WTC11 (cell line): ENCODE results near the gene CCDC77. TPM values are rescaled to one million over a fixed set of nuclear protein-coding genes. Genes with fewer than 3 reads are reported as not detected.

Source experiments
- ATF1 ChIP-seq: sonication (generic); formaldehyde crosslinking; IDR thresholded peaks from 2 replicates; pipeline ENCODE4 v1.8.1; 2023; ENCODE audit warnings: mild to moderate bottlenecking, moderate library complexity, missing genetic modification reagents
- CREB1 ChIP-seq: sonication (generic); formaldehyde crosslinking; IDR thresholded peaks from 2 replicates; pipeline ENCODE4 v1.8.0; 2023; ENCODE audit warnings: mild to moderate bottlenecking, missing genetic modification reagents
- ESRRA ChIP-seq: sonication (generic); formaldehyde crosslinking; IDR thresholded peaks from 2 replicates; pipeline ENCODE4 v1.8.1; 2022; ENCODE audit warnings: mild to moderate bottlenecking, missing genetic modification reagents, borderline replicate concordance
- ETV6 ChIP-seq: sonication (generic); formaldehyde crosslinking; IDR thresholded peaks from 2 replicates; pipeline ENCODE4 v1.8.1; 2022; ENCODE audit warnings: mild to moderate bottlenecking, missing genetic modification reagents
- FOXJ3 ChIP-seq: sonication (generic); formaldehyde crosslinking; IDR thresholded peaks from 2 replicates; pipeline ENCODE4 v1.9.0; 2021; ENCODE audit warnings: missing genetic modification reagents, mild to moderate bottlenecking, borderline replicate concordance
- FOXP1 ChIP-seq: sonication (generic); formaldehyde crosslinking; IDR thresholded peaks from 2 replicates; pipeline ENCODE4 v1.8.0; 2022; ENCODE audit warnings: missing genetic modification reagents, mild to moderate bottlenecking, moderate library complexity, borderline replicate concordance
- GRHL2 ChIP-seq: fragments of 250-450 bp; sonication (Bioruptor Pico); IDR thresholded peaks from 2 replicates; pipeline ENCODE4 v1.8.0; 2022; ENCODE audit warnings: mild to moderate bottlenecking, moderate library complexity; ENCODE audit not compliant: insufficient replicate concordance, severe bottlenecking
- JAZF1 ChIP-seq: fragments of 250-450 bp; sonication (Bioruptor Pico); IDR thresholded peaks from 2 replicates; pipeline ENCODE4 v1.9.0; 2021; ENCODE audit warnings: moderate library complexity, mild to moderate bottlenecking, inconsistent platforms
- JUN ChIP-seq: sonication (generic); formaldehyde crosslinking; IDR thresholded peaks from 2 replicates; pipeline ENCODE4 v1.8.0; 2023; ENCODE audit warnings: mild to moderate bottlenecking, missing genetic modification reagents
- NFATC4 ChIP-seq: fragments of 250-450 bp; sonication (Bioruptor Pico); IDR thresholded peaks from 2 replicates; pipeline ENCODE4 v1.9.0; 2021; ENCODE audit warnings: mild to moderate bottlenecking
- NR1H2 ChIP-seq: sonication (generic); formaldehyde crosslinking; IDR thresholded peaks from 2 replicates; pipeline ENCODE4 v1.9.0; 2021; ENCODE audit warnings: mild to moderate bottlenecking, moderate library complexity, missing genetic modification reagents
- PRRX2 ChIP-seq: fragments of 250-450 bp; sonication (Bioruptor Pico); IDR thresholded peaks from 2 replicates; pipeline ENCODE4 v1.8.0; 2021; ENCODE audit warnings: mild to moderate bottlenecking
- SMAD4 ChIP-seq: sonication (generic); formaldehyde crosslinking; IDR thresholded peaks from 2 replicates; pipeline ENCODE4 v1.8.0; 2022; ENCODE audit warnings: mild to moderate bottlenecking, missing genetic modification reagents
- TEAD4 ChIP-seq: sonication (generic); formaldehyde crosslinking; IDR thresholded peaks from 2 replicates; pipeline ENCODE4 v1.8.0; 2022; ENCODE audit warnings: mild to moderate bottlenecking, missing genetic modification reagents
- ZBTB21 ChIP-seq: sonication (generic); formaldehyde crosslinking; IDR thresholded peaks from 2 replicates; pipeline ENCODE4 v1.8.1; 2023; ENCODE audit warnings: mild to moderate bottlenecking, missing genetic modification reagents, borderline replicate concordance
- ZNF263 ChIP-seq: sonication (generic); formaldehyde crosslinking; IDR thresholded peaks from 2 replicates; pipeline ENCODE4 v1.8.1; 2022; ENCODE audit warnings: low read depth, mild to moderate bottlenecking, moderate library complexity, missing genetic modification reagents
- ZNF671 ChIP-seq: fragments of 250-450 bp; sonication (Bioruptor Pico); IDR thresholded peaks from 2 replicates; pipeline ENCODE4 v1.8.0; 2021; ENCODE audit warnings: mild to moderate bottlenecking
- total RNA-seq: library from RNA; stranded (reverse); gene quantifications from 3 replicates; pipeline ENCODE4 v1.2.3, GENCODE V29; 2021
- TF ChIP-seq, protein P1 (sequence below): sonication (generic); formaldehyde crosslinking; IDR thresholded peaks from 2 replicates; pipeline ENCODE4 v1.8.1; 2023; ENCODE audit warnings: mild to moderate bottlenecking, moderate library complexity, missing genetic modification reagents
- TF ChIP-seq, protein P2 (sequence below): sonication (generic); formaldehyde crosslinking; IDR thresholded peaks from 2 replicates; pipeline ENCODE4 v1.8.1; 2023; ENCODE audit warnings: mild to moderate bottlenecking, missing genetic modification reagents, moderate library complexity
- TF ChIP-seq, protein P3 (sequence below): sonication (generic); formaldehyde crosslinking; IDR thresholded peaks from 2 replicates; pipeline ENCODE4 v1.8.0; 2023; ENCODE audit warnings: mild to moderate bottlenecking, missing genetic modification reagents
- TF ChIP-seq, protein P4 (sequence below): fragments of 250-450 bp; sonication (Bioruptor Pico); IDR thresholded peaks from 2 replicates; pipeline ENCODE4 v1.8.0; 2021; ENCODE audit warnings: mild to moderate bottlenecking
- TF ChIP-seq, protein P5 (sequence below): sonication (generic); formaldehyde crosslinking; IDR thresholded peaks from 2 replicates; pipeline ENCODE4 v1.8.0; 2022; ENCODE audit warnings: mild to moderate bottlenecking, missing genetic modification reagents
- TF ChIP-seq, protein P6 (sequence below): sonication (generic); formaldehyde crosslinking; conservative IDR thresholded peaks from 2 replicates; pipeline ENCODE4 v1.8.1; 2022; ENCODE audit warnings: mild to moderate bottlenecking, missing genetic modification reagents
- TF ChIP-seq, protein P7 (sequence below): fragments of 200-600 bp; IDR thresholded peaks from 2 replicates; pipeline ENCODE4 v1.8.0; 2022; ENCODE audit warnings: antibody characterized with exemption
- TF ChIP-seq, protein P8 (sequence below): sonication (generic); formaldehyde crosslinking; IDR thresholded peaks from 2 replicates; pipeline ENCODE4 v1.8.0; 2022; ENCODE audit warnings: mild to moderate bottlenecking, missing genetic modification reagents
- TF ChIP-seq, protein P9 (sequence below): sonication (generic); formaldehyde crosslinking; IDR thresholded peaks from 2 replicates; pipeline ENCODE4 v1.8.1; 2023; ENCODE audit warnings: mild to moderate bottlenecking, missing genetic modification reagents
- TF ChIP-seq, protein P10 (sequence below): fragments of 250-450 bp; sonication (Bioruptor Pico); IDR thresholded peaks from 2 replicates; pipeline ENCODE4 v1.9.0; 2021; ENCODE audit warnings: mild to moderate bottlenecking

CCDC77 gene
- total RNA-seq, 1 experiment from 2014 or later, result 24.2 TPM

DNA sequence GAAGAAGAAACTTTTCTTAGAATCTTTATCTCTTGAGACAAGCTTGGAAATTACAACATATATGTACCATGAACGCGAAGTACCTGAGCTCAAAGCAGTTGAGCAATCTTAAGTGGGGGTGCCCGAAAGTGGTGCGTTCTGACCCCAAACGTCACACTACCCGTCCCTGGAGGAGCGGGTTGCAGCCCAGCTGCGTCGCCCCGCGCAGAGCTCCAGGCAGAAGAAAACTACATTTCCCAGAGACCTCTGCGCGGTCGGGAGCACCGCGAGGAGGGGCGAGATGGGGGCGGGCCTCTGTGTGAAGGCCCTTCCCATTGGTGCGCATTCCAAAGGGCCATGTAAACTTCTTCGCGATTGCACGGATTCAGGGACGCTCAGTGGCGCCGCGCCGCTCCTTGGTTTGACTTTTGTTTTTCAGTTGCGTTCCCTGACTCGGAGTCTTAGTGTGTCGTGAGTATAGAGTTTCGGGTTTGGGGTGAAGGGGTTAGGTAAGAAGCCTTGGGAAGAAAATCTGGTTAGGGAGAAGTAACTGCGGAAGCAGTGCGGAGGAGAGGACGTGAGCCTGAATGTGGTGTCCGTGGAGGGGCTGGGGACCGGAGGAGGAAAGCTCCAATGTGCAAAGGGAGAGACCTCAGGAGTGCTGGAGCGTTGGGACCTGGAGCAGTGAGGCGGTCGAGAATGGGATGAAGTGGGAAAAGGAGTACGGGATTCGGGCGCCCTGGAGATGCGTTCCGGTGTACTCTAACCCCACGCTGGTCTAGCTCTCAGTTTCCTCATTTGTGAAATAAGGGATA is at the start of gene CCDC77 (continued):
- TF ChIP-seq, protein P1, sequence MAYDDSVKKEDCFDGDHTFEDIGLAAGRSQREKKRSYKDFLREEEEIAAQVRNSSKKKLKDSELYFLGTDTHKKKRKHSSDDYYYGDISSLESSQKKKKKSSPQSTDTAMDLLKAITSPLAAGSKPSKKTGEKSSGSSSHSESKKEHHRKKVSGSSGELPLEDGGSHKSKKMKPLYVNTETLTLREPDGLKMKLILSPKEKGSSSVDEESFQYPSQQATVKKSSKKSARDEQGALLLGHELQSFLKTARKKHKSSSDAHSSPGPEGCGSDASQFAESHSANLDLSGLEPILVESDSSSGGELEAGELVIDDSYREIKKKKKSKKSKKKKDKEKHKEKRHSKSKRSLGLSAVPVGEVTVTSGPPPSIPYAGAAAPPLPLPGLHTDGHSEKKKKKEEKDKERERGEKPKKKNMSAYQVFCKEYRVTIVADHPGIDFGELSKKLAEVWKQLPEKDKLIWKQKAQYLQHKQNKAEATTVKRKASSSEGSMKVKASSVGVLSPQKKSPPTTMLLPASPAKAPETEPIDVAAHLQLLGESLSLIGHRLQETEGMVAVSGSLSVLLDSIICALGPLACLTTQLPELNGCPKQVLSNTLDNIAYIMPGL (CRISPR knock-in tag), result no peak
- no peak for TF ChIP-seq CREB1 (CRISPR knock-in tag)
- TF ChIP-seq, protein P2, sequence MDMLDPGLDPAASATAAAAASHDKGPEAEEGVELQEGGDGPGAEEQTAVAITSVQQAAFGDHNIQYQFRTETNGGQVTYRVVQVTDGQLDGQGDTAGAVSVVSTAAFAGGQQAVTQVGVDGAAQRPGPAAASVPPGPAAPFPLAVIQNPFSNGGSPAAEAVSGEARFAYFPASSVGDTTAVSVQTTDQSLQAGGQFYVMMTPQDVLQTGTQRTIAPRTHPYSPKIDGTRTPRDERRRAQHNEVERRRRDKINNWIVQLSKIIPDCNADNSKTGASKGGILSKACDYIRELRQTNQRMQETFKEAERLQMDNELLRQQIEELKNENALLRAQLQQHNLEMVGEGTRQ (CRISPR knock-in tag), result peak; percentile 23; the same call in 1 of the 2 replicates
- TF ChIP-seq ESRRA (CRISPR knock-in tag), result no peak
- TF ChIP-seq NFATC4 (CRISPR knock-in tag), result no peak
- TF ChIP-seq, protein P3, sequence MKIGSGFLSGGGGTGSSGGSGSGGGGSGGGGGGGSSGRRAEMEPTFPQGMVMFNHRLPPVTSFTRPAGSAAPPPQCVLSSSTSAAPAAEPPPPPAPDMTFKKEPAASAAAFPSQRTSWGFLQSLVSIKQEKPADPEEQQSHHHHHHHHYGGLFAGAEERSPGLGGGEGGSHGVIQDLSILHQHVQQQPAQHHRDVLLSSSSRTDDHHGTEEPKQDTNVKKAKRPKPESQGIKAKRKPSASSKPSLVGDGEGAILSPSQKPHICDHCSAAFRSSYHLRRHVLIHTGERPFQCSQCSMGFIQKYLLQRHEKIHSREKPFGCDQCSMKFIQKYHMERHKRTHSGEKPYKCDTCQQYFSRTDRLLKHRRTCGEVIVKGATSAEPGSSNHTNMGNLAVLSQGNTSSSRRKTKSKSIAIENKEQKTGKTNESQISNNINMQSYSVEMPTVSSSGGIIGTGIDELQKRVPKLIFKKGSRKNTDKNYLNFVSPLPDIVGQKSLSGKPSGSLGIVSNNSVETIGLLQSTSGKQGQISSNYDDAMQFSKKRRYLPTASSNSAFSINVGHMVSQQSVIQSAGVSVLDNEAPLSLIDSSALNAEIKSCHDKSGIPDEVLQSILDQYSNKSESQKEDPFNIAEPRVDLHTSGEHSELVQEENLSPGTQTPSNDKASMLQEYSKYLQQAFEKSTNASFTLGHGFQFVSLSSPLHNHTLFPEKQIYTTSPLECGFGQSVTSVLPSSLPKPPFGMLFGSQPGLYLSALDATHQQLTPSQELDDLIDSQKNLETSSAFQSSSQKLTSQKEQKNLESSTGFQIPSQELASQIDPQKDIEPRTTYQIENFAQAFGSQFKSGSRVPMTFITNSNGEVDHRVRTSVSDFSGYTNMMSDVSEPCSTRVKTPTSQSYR (CRISPR knock-in tag), result no peak
- TF ChIP-seq, protein P4, sequence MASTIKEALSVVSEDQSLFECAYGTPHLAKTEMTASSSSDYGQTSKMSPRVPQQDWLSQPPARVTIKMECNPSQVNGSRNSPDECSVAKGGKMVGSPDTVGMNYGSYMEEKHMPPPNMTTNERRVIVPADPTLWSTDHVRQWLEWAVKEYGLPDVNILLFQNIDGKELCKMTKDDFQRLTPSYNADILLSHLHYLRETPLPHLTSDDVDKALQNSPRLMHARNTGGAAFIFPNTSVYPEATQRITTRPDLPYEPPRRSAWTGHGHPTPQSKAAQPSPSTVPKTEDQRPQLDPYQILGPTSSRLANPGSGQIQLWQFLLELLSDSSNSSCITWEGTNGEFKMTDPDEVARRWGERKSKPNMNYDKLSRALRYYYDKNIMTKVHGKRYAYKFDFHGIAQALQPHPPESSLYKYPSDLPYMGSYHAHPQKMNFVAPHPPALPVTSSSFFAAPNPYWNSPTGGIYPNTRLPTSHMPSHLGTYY (CRISPR knock-in tag), result no peak
- TF ChIP-seq, protein P5, sequence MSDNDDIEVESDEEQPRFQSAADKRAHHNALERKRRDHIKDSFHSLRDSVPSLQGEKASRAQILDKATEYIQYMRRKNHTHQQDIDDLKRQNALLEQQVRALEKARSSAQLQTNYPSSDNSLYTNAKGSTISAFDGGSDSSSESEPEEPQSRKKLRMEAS (CRISPR knock-in tag), result 0 out of 2 replicates have a peak, but pooled peaks have one; percentile 37
- TF ChIP-seq SMAD4 (CRISPR knock-in tag), result no peak
- TF ChIP-seq, protein P6, sequence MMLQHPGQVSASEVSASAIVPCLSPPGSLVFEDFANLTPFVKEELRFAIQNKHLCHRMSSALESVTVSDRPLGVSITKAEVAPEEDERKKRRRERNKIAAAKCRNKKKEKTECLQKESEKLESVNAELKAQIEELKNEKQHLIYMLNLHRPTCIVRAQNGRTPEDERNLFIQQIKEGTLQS, result no peak
- no peak for TF ChIP-seq FOXJ3 (CRISPR knock-in tag)
- no peak for TF ChIP-seq NR1H2 (CRISPR knock-in tag)
- TF ChIP-seq, protein P7, sequence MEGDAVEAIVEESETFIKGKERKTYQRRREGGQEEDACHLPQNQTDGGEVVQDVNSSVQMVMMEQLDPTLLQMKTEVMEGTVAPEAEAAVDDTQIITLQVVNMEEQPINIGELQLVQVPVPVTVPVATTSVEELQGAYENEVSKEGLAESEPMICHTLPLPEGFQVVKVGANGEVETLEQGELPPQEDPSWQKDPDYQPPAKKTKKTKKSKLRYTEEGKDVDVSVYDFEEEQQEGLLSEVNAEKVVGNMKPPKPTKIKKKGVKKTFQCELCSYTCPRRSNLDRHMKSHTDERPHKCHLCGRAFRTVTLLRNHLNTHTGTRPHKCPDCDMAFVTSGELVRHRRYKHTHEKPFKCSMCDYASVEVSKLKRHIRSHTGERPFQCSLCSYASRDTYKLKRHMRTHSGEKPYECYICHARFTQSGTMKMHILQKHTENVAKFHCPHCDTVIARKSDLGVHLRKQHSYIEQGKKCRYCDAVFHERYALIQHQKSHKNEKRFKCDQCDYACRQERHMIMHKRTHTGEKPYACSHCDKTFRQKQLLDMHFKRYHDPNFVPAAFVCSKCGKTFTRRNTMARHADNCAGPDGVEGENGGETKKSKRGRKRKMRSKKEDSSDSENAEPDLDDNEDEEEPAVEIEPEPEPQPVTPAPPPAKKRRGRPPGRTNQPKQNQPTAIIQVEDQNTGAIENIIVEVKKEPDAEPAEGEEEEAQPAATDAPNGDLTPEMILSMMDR, result no peak
- TF ChIP-seq, protein P8, sequence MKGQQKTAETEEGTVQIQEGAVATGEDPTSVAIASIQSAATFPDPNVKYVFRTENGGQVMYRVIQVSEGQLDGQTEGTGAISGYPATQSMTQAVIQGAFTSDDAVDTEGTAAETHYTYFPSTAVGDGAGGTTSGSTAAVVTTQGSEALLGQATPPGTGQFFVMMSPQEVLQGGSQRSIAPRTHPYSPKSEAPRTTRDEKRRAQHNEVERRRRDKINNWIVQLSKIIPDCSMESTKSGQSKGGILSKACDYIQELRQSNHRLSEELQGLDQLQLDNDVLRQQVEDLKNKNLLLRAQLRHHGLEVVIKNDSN (CRISPR knock-in tag), result no peak
- no peak for TF ChIP-seq GRHL2 (CRISPR knock-in tag)
- TF ChIP-seq, protein P9, sequence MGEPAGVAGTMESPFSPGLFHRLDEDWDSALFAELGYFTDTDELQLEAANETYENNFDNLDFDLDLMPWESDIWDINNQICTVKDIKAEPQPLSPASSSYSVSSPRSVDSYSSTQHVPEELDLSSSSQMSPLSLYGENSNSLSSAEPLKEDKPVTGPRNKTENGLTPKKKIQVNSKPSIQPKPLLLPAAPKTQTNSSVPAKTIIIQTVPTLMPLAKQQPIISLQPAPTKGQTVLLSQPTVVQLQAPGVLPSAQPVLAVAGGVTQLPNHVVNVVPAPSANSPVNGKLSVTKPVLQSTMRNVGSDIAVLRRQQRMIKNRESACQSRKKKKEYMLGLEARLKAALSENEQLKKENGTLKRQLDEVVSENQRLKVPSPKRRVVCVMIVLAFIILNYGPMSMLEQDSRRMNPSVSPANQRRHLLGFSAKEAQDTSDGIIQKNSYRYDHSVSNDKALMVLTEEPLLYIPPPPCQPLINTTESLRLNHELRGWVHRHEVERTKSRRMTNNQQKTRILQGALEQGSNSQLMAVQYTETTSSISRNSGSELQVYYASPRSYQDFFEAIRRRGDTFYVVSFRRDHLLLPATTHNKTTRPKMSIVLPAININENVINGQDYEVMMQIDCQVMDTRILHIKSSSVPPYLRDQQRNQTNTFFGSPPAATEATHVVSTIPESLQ, result no peak
- TF ChIP-seq ZNF263, result no peak
- no peak for TF ChIP-seq ATF1 (CRISPR knock-in tag)
- TF ChIP-seq TEAD4 (CRISPR knock-in tag), result no peak
- no peak for TF ChIP-seq FOXP1 (CRISPR knock-in tag)
- no peak for TF ChIP-seq JUN (CRISPR knock-in tag)
- 0 out of 2 replicates have a peak, but pooled peaks have one; percentile 19 for TF ChIP-seq ZBTB21
- no peak for TF ChIP-seq JAZF1 (CRISPR knock-in tag)
- no peak for TF ChIP-seq ETV6 (CRISPR knock-in tag)
- no peak for TF ChIP-seq PRRX2 (CRISPR knock-in tag)
- TF ChIP-seq, protein P10, sequence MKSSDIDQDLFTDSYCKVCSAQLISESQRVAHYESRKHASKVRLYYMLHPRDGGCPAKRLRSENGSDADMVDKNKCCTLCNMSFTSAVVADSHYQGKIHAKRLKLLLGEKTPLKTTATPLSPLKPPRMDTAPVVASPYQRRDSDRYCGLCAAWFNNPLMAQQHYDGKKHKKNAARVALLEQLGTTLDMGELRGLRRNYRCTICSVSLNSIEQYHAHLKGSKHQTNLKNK, result no peak
- no peak for TF ChIP-seq ZNF671
